ENCODE results near the gene SNRPD3.
"Not testable (repeated sequence)": the region's sequence is repeated elsewhere in the genome, so short reads cannot be mapped to it uniquely, and the experiment has no call there.

SNRPD3 gene

GRCh38 chr22:24535348-24535747 lies 20.5 kb upstream of the SNRPD3 start:
- DNase-seq = no peak

GRCh38 chr22:24536089-24536488 lies 19.7 kb upstream of the SNRPD3 start:
- no peak for DNase-seq

- no peak for DNase-seq
These were observed 15.3 kb upstream of the SNRPD3 start for GRCh38 chr22:24540470-24540869.

- no peak for DNase-seq
These were observed 13.9 kb upstream of the SNRPD3 start for GRCh38 chr22:24541681-24542515.

GRCh38 chr22:24542641-24543040 lies 13.2 kb upstream of the SNRPD3 start:
- DNase-seq = no peak

- no peak for DNase-seq
These were observed 12.6 kb upstream of the SNRPD3 start for GRCh38 chr22:24543185-24543601.

- DNase-seq = no peak
These were observed 12.0 kb upstream of the SNRPD3 start for GRCh38 chr22:24543679-24544243.

- no peak for DNase-seq
These were observed 7.0 kb upstream of the SNRPD3 start for GRCh38 chr22:24548812-24549211.

- no peak for DNase-seq
These were observed 5.5 kb upstream of the SNRPD3 start for GRCh38 chr22:24550028-24550901.

- no peak for DNase-seq
These were observed 4.8 kb upstream of the SNRPD3 start for GRCh38 chr22:24550902-24551435.

- DNase-seq = not testable (repeated sequence)
These were observed 3.1 kb upstream of the SNRPD3 start for GRCh38 chr22:24552503-24553286.

- DNase-seq = no peak
These were observed 2.0 kb upstream of the SNRPD3 start for GRCh38 chr22:24553597-24554312.

- DNase-seq = peak; percentile 37
These were observed 1.3 kb upstream of the SNRPD3 start, which contains the start of gene GUCD1 for GRCh38 chr22:24554313-24555164. Gene GUCD1, minus strand, starts transcription at chr22:24555138. Its CDS starts 147 bp downstream, at chr22:24554991.

GRCh38 chr22:24559471-24559870 lies 3.7 kb downstream of the SNRPD3 start:
- DNase-seq = no peak

GRCh38 chr22:24563246-24563645 lies 7.4 kb downstream of the SNRPD3 start:
- no peak for DNase-seq

GRCh38 chr22:24564376-24565058 lies 8.7 kb downstream of the SNRPD3 start:
- DNase-seq = no peak

- no peak for DNase-seq
These were observed 9.3 kb downstream of the SNRPD3 start for GRCh38 chr22:24565077-24565476.

- DNase-seq = no peak
These were observed 11.2 kb downstream of the SNRPD3 start for GRCh38 chr22:24566899-24567511.

GRCh38 chr22:24567668-24568067 lies 11.9 kb downstream of the SNRPD3 start:
- no peak for DNase-seq
